Nephron (organoid): ENCODE results near the gene KIAA1549.

ENCODE experiments used
- H3K27ac Mint-ChIP-seq, 3 experiments: 2 replicates each; pipeline ENCODE4 v1.8.0; 2020; ENCODE audit warnings: mixed read lengths in 3 of 3, mild to moderate bottlenecking in 2 of 3, moderate library complexity in 1 of 3
- H3K27me3 Mint-ChIP-seq: 2 replicates; pipeline ENCODE4 v1.8.0; 2021; ENCODE audit warnings: low read depth, mild to moderate bottlenecking, moderate library complexity, mixed read lengths
- H3K36me3 Mint-ChIP-seq: 2 replicates; pipeline ENCODE4 v1.8.0; 2020; ENCODE audit warnings: low read depth, mixed read lengths
- H3K4me1 Mint-ChIP-seq: 2 replicates; pipeline ENCODE4 v1.8.0; 2020; ENCODE audit warnings: mixed read lengths
- H3K4me3 Mint-ChIP-seq, 3 experiments: 2 replicates each; pipeline ENCODE4 v1.8.0; 2020; ENCODE audit warnings: mild to moderate bottlenecking in 3 of 3, mixed read lengths in 3 of 3, moderate library complexity in 2 of 3
- H3K9me3 Mint-ChIP-seq: 2 replicates; pipeline ENCODE4 v1.8.0; 2020; ENCODE audit warnings: mixed read lengths
- TF ChIP-seq, protein P1 (sequence below), 3 experiments: fragments of 200-600 bp; sonication (generic); IDR thresholded peaks; one replicate each; pipeline ENCODE4 v1.5.0; 2021; ENCODE audit warnings: antibody characterized with exemption in 3 of 3; ENCODE audit not compliant: unreplicated experiment in 3 of 3

KIAA1549 gene

GRCh38 chr7:138992052-138992531, 10.9 kb upstream of the KIAA1549 start:
- Mint-ChIP-seq H3K36me3 (no peaks in the 10 kb centered on the region), H3K9me3 (peaks cover 4% of the 10 kb centered on the region), H3K27me3 (no peaks in the 10 kb centered on the region), H3K4me3 (no peak overlapping the region), H3K4me1 (peaks cover 12% of the 10 kb centered on the region), H3K27ac (no peak overlapping the region)
- TF ChIP-seq, protein P1, sequence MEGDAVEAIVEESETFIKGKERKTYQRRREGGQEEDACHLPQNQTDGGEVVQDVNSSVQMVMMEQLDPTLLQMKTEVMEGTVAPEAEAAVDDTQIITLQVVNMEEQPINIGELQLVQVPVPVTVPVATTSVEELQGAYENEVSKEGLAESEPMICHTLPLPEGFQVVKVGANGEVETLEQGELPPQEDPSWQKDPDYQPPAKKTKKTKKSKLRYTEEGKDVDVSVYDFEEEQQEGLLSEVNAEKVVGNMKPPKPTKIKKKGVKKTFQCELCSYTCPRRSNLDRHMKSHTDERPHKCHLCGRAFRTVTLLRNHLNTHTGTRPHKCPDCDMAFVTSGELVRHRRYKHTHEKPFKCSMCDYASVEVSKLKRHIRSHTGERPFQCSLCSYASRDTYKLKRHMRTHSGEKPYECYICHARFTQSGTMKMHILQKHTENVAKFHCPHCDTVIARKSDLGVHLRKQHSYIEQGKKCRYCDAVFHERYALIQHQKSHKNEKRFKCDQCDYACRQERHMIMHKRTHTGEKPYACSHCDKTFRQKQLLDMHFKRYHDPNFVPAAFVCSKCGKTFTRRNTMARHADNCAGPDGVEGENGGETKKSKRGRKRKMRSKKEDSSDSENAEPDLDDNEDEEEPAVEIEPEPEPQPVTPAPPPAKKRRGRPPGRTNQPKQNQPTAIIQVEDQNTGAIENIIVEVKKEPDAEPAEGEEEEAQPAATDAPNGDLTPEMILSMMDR (IDR thresholded peaks at IDR 0.05; ENCODE audit: unreplicated experiment in 3 of 3) = no peak

DNA sequence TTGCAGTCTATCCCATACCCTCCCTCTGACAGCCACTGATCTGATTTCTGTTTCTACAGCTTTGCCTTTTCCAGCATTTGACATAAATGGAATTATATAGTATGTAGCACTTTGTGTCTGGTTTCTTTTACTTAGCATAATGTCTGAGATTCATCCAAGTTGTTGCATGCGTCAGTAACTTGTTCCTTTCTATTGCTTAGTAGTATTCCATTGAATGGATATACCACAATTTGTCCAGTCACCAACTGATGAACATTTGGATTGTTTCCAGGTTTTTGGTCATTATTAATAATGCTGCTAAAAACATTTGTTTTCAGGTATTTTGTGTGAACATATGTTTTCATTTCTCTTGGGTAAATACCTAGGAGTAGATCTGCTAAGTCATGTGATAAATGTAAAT, 6.5 kb upstream of the KIAA1549 start:
- H3K36me3 Mint-ChIP-seq = peaks cover 3% of the 10 kb centered on the region
- H3K27me3 Mint-ChIP-seq = peaks cover 3% of the 10 kb centered on the region
- H3K9me3 Mint-ChIP-seq = peaks cover 8% of the 10 kb centered on the region
- TF ChIP-seq, protein P1 (IDR thresholded peaks at IDR 0.05; ENCODE audit: unreplicated experiment in 3 of 3) = no peak
- H3K4me1 Mint-ChIP-seq = peaks cover 12% of the 10 kb centered on the region
- H3K27ac Mint-ChIP-seq = no peak overlapping the region
- H3K4me3 Mint-ChIP-seq = no peak overlapping the region

GRCh38 chr7:138982204-138982623, 1.0 kb upstream of the KIAA1549 start:
- H3K27me3 Mint-ChIP-seq = peaks cover 9% of the 10 kb centered on the region
- H3K9me3 Mint-ChIP-seq = peaks cover 4% of the 10 kb centered on the region
- peaks cover 3% of the 10 kb centered on the region for H3K36me3 Mint-ChIP-seq
- TF ChIP-seq, protein P1 (IDR thresholded peaks at IDR 0.05; ENCODE audit: unreplicated experiment in 3 of 3) = no peak
- H3K27ac Mint-ChIP-seq = peak overlapping the region; percentile 50 to 80 (median 65)
- H3K4me1 Mint-ChIP-seq = peaks cover 30% of the 10 kb centered on the region
- peak overlapping the region; percentile 77 to 85 (median 82) for H3K4me3 Mint-ChIP-seq

DNA sequence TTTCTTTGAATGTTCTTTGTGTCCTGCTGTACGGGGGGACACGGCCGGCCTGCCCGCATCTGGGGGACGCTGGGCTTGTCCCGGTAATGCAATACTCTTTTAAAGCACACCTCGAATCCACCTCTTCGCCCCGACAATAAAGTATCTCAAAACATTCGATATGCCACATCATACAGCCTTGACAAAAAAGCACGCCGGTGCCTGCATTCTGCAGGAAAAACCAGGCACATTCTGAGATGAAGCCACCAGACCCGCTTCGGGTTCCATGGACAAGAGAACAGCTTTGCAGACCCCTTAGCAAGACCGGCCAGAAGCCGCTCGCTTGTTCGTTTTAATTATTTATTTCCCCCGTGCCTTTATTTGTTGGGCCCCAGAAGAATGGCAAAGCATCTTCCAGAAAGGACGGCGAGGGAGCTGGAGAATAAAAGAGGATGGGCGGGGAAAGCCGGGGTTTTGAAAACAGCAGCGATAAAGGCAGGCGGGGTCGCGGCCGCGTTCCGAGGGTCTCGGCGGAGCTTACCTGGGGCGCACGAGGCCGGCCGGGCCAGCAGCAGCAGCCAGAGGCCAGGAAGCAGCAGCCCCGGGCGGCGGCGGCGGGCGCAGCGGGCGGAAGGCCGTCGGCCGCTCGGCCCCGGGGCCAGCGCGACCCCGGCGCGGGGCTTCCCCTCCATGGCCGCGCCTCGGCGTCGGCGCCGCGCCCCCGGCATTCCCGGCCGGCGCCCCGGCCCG, 462 bp downstream of the KIAA1549 start:
- Mint-ChIP-seq H3K4me3 (peak overlapping the region; percentile 97 to 98 (median 98)), H3K4me1 (peaks cover 32% of the 10 kb centered on the region), H3K36me3 (no peaks in the 10 kb centered on the region), H3K27me3 (peaks cover 9% of the 10 kb centered on the region), H3K9me3 (no peaks in the 10 kb centered on the region), H3K27ac (peak overlapping the region; percentile 92 to 97 (median 96))
- TF ChIP-seq, protein P1 (IDR thresholded peaks at IDR 0.05; ENCODE audit: unreplicated experiment in 3 of 3) = no peak

- Mint-ChIP-seq H3K27me3 (peaks cover 9% of the 10 kb centered on the region), H3K9me3 (no peaks in the 10 kb centered on the region), H3K4me3 (peak overlapping the region; percentile 97 to 98 (median 98)), H3K4me1 (peaks cover 38% of the 10 kb centered on the region), H3K27ac (peak overlapping the region; percentile 92 to 97 (median 96)), H3K36me3 (no peaks in the 10 kb centered on the region)
- TF ChIP-seq, protein P1 (IDR thresholded peaks at IDR 0.05; ENCODE audit: unreplicated experiment in 3 of 3) = no peak
Measured at GRCh38 chr7:138979988-138980562, 1.1 kb downstream of the KIAA1549 start.
